HG03378 (cell line): Measurements from ENCODE around the gene ELOVL6.
A peak's percentile ranks its signal among the peaks of the same experiment; 100 is the strongest.
"Not testable (repeated sequence)": the region's sequence is repeated elsewhere in the genome, so short reads cannot be mapped to it uniquely, and the experiment has no call there.

Source experiments
- ATAC-seq: cut with Tn5 transposase; IDR thresholded peaks from one replicate; pipeline ENCODE4 v1.9.1; 2021; ENCODE audit warnings: mild to moderate bottlenecking, moderate library complexity; ENCODE audit not compliant: unreplicated experiment

ELOVL6 gene

GRCh38 chr4:110198435-110199416 lies at the start of gene ELOVL6:
Gene ELOVL6, minus strand, starts transcription at chr4:110198615. Its CDS starts 280 bp downstream, at chr4:110198335.
- ATAC-seq, result peak; percentile 16

GRCh38 chr4:110248100-110248499 lies 49.7 kb upstream of the ELOVL6 start:
- ATAC-seq, result no peak

GRCh38 chr4:110247591-110247990 lies 49.2 kb upstream of the ELOVL6 start:
- no peak for ATAC-seq

- ATAC-seq, result no peak
Observed at GRCh38 chr4:110245577-110245976, 47.2 kb upstream of the ELOVL6 start.

- no peak for ATAC-seq
Observed at GRCh38 chr4:110236324-110236723, 37.9 kb upstream of the ELOVL6 start.

- not testable (repeated sequence) for ATAC-seq
Observed at GRCh38 chr4:110233581-110233980, 35.2 kb upstream of the ELOVL6 start.

GRCh38 chr4:110231869-110232268 lies 33.5 kb upstream of the ELOVL6 start:
- no peak for ATAC-seq

- ATAC-seq, result no peak
Observed at GRCh38 chr4:110229266-110229665, 30.9 kb upstream of the ELOVL6 start.

GRCh38 chr4:110224812-110225211 lies 26.4 kb upstream of the ELOVL6 start:
- ATAC-seq, result no peak

- ATAC-seq, result no peak
Observed at GRCh38 chr4:110224142-110224541, 25.7 kb upstream of the ELOVL6 start.

- ATAC-seq, result not testable (repeated sequence)
Observed at GRCh38 chr4:110218935-110219334, 20.5 kb upstream of the ELOVL6 start.

GRCh38 chr4:110217181-110217580 lies 18.8 kb upstream of the ELOVL6 start:
- ATAC-seq, result not testable (repeated sequence)

GRCh38 chr4:110216129-110216528 lies 17.7 kb upstream of the ELOVL6 start:
- no peak for ATAC-seq

- no peak for ATAC-seq
Observed at GRCh38 chr4:110211770-110212061, 13.3 kb upstream of the ELOVL6 start.

GRCh38 chr4:110211007-110211769 lies 12.8 kb upstream of the ELOVL6 start:
- peak; percentile 86 for ATAC-seq

GRCh38 chr4:110208419-110208818 lies 10.0 kb upstream of the ELOVL6 start:
- no peak for ATAC-seq

GRCh38 chr4:110207233-110207632 lies 8.8 kb upstream of the ELOVL6 start:
- ATAC-seq, result no peak

GRCh38 chr4:110202024-110202423 lies 3.6 kb upstream of the ELOVL6 start:
- ATAC-seq, result no peak

GRCh38 chr4:110201502-110201901 lies 3.1 kb upstream of the ELOVL6 start:
- no peak for ATAC-seq

- no peak for ATAC-seq
Observed at GRCh38 chr4:110200689-110201088, 2.3 kb upstream of the ELOVL6 start.

GRCh38 chr4:110198049-110198434 lies 373 bp downstream of the ELOVL6 start:
- ATAC-seq, result no peak

- no peak for ATAC-seq
Observed at GRCh38 chr4:110197529-110198042, 829 bp downstream of the ELOVL6 start.
